HEK293T (cell line): Measurements from ENCODE around the gene GORASP1.

ENCODE experiments used
- CTCF ChIA-PET: fragments of 350-600 bp; formaldehyde crosslinking; extraction: SDS; loops from one replicate; lab custom pipeline; 2021; ENCODE audit warnings: antibody characterized with exemption, inconsistent platforms; lab: Yijun Ruan, JAX
- POLR2A ChIA-PET: fragments of 350-600 bp; formaldehyde crosslinking; extraction: SDS; loops from one replicate; lab custom pipeline; 2020; ENCODE audit warnings: antibody characterized with exemption, inconsistent platforms; lab: Yijun Ruan, JAX
- DNase-seq: peaks from one replicate; pipeline ENCODE4 v3.0.0; 2012; ENCODE audit warnings: mixed read lengths; ENCODE audit errors: extremely low spot score
- ARNT ChIP-seq: fragments of 450-650 bp; IDR thresholded peaks from 2 replicates; pipeline ENCODE4 v1.6.1; 2017; ENCODE audit warnings: mild to moderate bottlenecking
- BHLHE40 ChIP-seq: fragments of 450-650 bp; IDR thresholded peaks from 2 replicates; pipeline ENCODE4 v1.6.1; 2016; ENCODE audit warnings: mild to moderate bottlenecking, moderate library complexity, borderline replicate concordance
- CTBP1 ChIP-seq: fragments of 450-650 bp; IDR thresholded peaks from 2 replicates; pipeline ENCODE4 v1.6.1; 2016; ENCODE audit warnings: borderline replicate concordance
- ELF4 ChIP-seq: fragments of 450-650 bp; IDR thresholded peaks from 2 replicates; pipeline ENCODE4 v1.6.1; 2017; ENCODE audit warnings: antibody characterized with exemption
- FOXA1 ChIP-seq: fragments of 450-650 bp; IDR thresholded peaks from 2 replicates; pipeline ENCODE4 v1.6.1; 2016; ENCODE audit warnings: mild to moderate bottlenecking
- FOXK2 ChIP-seq: fragments of 450-650 bp; IDR thresholded peaks from 2 replicates; pipeline ENCODE4 v1.6.1; 2016; ENCODE audit warnings: mild to moderate bottlenecking
- FOXM1 ChIP-seq: fragments of 450-650 bp; IDR thresholded peaks from 2 replicates; pipeline ENCODE4 v1.6.1; 2017; ENCODE audit warnings: mild to moderate bottlenecking, borderline replicate concordance
- HDGF ChIP-seq: fragments of 450-650 bp; IDR thresholded peaks from 2 replicates; pipeline ENCODE4 v1.6.1; 2017; ENCODE audit warnings: antibody characterized with exemption, borderline replicate concordance
- L3MBTL2 ChIP-seq: fragments of 450-650 bp; conservative IDR thresholded peaks from 2 replicates; pipeline ENCODE4 v1.6.1; 2016; ENCODE audit warnings: mild to moderate bottlenecking
- LEF1 ChIP-seq: fragments of 450-650 bp; IDR thresholded peaks from 2 replicates; pipeline ENCODE4 v1.6.1; 2017; ENCODE audit warnings: mild to moderate bottlenecking, borderline replicate concordance
- NFRKB ChIP-seq: fragments of 450-650 bp; IDR thresholded peaks from 2 replicates; pipeline ENCODE4 v1.6.1; 2016; ENCODE audit warnings: mild to moderate bottlenecking, moderate library complexity
- SP1 ChIP-seq: fragments of 450-650 bp; IDR thresholded peaks from 2 replicates; pipeline ENCODE4 v1.6.1; 2017
- SUZ12 ChIP-seq: fragments of 450-650 bp; IDR thresholded peaks from 2 replicates; pipeline ENCODE4 v1.6.1; 2016; ENCODE audit warnings: mild to moderate bottlenecking
- TARDBP ChIP-seq: fragments of 450-650 bp; IDR thresholded peaks from 2 replicates; pipeline ENCODE4 v1.6.1; 2016
- ZNF384 ChIP-seq: fragments of 450-650 bp; IDR thresholded peaks from 2 replicates; pipeline ENCODE4 v1.6.1; 2016
- TF ChIP-seq, protein P1 (sequence below): fragments of 450-650 bp; IDR thresholded peaks from 2 replicates; pipeline ENCODE4 v1.6.1; 2016

The GORASP1 gene

GRCh38 chr3:39109086-39109485, 1.7 kb upstream of the GORASP1 start:
- DNase-seq: no peak
- ChIA-PET CTCF (interaction anchor here (0.6 kb wide), 1 partner anchor 15 kb away, joined by 4 read pairs; no protein-coding TSS in a partner anchor), POLR2A (no interaction called here)
- TF ChIP-seq, protein P1, sequence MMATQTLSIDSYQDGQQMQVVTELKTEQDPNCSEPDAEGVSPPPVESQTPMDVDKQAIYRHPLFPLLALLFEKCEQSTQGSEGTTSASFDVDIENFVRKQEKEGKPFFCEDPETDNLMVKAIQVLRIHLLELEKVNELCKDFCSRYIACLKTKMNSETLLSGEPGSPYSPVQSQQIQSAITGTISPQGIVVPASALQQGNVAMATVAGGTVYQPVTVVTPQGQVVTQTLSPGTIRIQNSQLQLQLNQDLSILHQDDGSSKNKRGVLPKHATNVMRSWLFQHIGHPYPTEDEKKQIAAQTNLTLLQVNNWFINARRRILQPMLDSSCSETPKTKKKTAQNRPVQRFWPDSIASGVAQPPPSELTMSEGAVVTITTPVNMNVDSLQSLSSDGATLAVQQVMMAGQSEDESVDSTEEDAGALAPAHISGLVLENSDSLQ: no peak
- TF ChIP-seq ZNF384: no peak
- TF ChIP-seq CTBP1: no peak
- TF ChIP-seq L3MBTL2: no peak
- TF ChIP-seq SP1: no peak
- TF ChIP-seq ARNT: no peak
- TF ChIP-seq BHLHE40: no peak
- no peak for TF ChIP-seq HDGF
- no peak for TF ChIP-seq ELF4
- TF ChIP-seq FOXM1: no peak
- TF ChIP-seq SUZ12: no peak
- no peak for TF ChIP-seq FOXK2
- TF ChIP-seq NFRKB: no peak
- TF ChIP-seq TARDBP: no peak

- TF ChIP-seq NFRKB (no peak), FOXK2 (no peak), BHLHE40 (no peak), SUZ12 (no peak), TARDBP (no peak), ARNT (no peak), HDGF (no peak), CTBP1 (no peak), L3MBTL2 (no peak), ELF4 (no peak), SP1 (no peak), FOXA1 (no peak), ZNF384 (no peak), FOXM1 (no peak), LEF1 (no peak)
- TF ChIP-seq, protein P1: no peak
- DNase-seq: no peak
- CTCF ChIA-PET: interaction anchor here (0.6 to 1.4 kb wide), 3 partner anchors 15 to 180 kb away, joined by 4 to 8 read pairs (median 6); no protein-coding TSS in a partner anchor
- POLR2A ChIA-PET: interaction anchor here (0.6 to 0.7 kb wide), 2 partner anchors 41 to 43 kb away, joined by 3 to 4 read pairs; no protein-coding TSS in a partner anchor
Measured at GRCh38 chr3:39108200-39108710, 828 bp upstream of the GORASP1 start.

- peak; percentile 73 for DNase-seq
- ChIA-PET POLR2A (no interaction called here), CTCF (interaction anchor here (1.4 kb wide), 1 partner anchor 181 kb away, joined by 8 read pairs; no protein-coding TSS in a partner anchor)
- no peak for TF ChIP-seq LEF1
- no peak for TF ChIP-seq FOXA1
- TF ChIP-seq ARNT: no peak
- TF ChIP-seq FOXK2: no peak
- no peak for TF ChIP-seq TARDBP
- no peak for TF ChIP-seq ELF4
- TF ChIP-seq FOXM1: no peak
- TF ChIP-seq BHLHE40: no peak
- TF ChIP-seq NFRKB: no peak
- no peak for TF ChIP-seq ZNF384
- TF ChIP-seq, protein P1: no peak
Measured at GRCh38 chr3:39106851-39107387, 508 bp downstream of the GORASP1 start.

DNA sequence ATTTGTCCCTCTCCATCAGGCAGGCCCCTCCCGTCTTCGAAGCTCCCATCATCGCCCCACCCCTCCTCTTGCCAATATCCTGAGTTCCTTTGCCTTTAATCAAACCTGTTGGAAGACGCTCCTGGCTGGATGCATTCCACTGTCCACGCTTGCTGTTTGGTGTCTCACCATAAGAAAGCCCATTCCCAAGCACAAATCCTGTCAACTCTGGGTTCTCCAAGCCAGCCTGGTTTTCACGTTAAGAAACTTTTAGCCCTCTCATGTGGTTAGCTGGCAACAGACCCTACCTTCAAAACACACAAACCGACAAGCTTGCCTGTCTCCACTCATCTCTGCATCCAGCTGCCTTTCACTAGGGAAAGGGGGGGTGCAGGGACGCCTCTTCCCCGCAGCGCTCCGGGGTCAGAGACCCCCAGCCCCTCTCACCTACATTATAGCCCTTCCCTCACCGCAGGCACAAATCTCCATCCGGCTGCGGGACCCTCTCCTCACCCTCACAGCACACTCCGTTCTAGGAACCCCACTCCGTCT, 1.1 kb downstream of the GORASP1 start:
- CTCF ChIA-PET: interaction anchor here (1.0 kb wide), 1 partner anchor 182 kb away, joined by 7 read pairs; no protein-coding TSS in a partner anchor
- TF ChIP-seq BHLHE40: no peak
- TF ChIP-seq ELF4: no peak
- TF ChIP-seq L3MBTL2: no peak
- TF ChIP-seq FOXM1: no peak
- TF ChIP-seq SUZ12: no peak
- TF ChIP-seq LEF1: no peak
- TF ChIP-seq NFRKB: no peak
- TF ChIP-seq HDGF: no peak
- no peak for TF ChIP-seq ARNT
- TF ChIP-seq CTBP1: no peak
- no peak for TF ChIP-seq TARDBP
- TF ChIP-seq, protein P1: no peak
- no peak for TF ChIP-seq FOXA1
- TF ChIP-seq SP1: no peak
- no peak for TF ChIP-seq FOXK2
- no peak for TF ChIP-seq ZNF384
- DNase-seq: no peak
- POLR2A ChIA-PET: no interaction called here

DNA sequence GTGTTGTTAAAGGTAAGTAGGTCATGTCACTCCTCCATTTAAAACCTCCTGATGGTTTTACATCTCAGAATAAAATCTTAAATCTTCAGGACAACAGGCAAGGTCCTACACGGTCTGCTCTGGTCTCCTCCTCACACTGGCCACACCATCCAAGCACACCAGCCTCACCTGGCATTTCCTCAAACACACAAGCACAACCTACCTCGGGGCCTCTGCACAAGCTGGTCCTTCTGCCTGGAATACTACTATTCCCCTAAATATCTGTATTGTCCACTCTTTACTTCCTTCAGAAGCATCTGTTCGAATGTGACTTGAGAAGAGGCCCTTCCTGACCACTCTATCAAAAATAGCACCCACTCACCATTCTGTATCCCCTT, 1.8 kb downstream of the GORASP1 start:
- no peak for TF ChIP-seq ARNT
- no peak for TF ChIP-seq ZNF384
- TF ChIP-seq, protein P1: no peak
- TF ChIP-seq SUZ12: no peak
- no peak for TF ChIP-seq CTBP1
- no peak for TF ChIP-seq BHLHE40
- no peak for TF ChIP-seq FOXA1
- TF ChIP-seq HDGF: no peak
- TF ChIP-seq LEF1: no peak
- POLR2A ChIA-PET: no interaction called here
- DNase-seq: no peak
- CTCF ChIA-PET: interaction anchor here (0.9 to 1.0 kb wide), 2 partner anchors 183 to 185 kb away, joined by 4 to 7 read pairs; no protein-coding TSS in a partner anchor
